HG03095 (cell line): Measurements from ENCODE around the gene CLEC11A.

Experiments used
- ATAC-seq: cut with Tn5 transposase; IDR thresholded peaks from one replicate; pipeline ENCODE4 v1.9.1; 2021; ENCODE audit warnings: moderate library complexity; ENCODE audit not compliant: unreplicated experiment

CLEC11A gene, protein sequence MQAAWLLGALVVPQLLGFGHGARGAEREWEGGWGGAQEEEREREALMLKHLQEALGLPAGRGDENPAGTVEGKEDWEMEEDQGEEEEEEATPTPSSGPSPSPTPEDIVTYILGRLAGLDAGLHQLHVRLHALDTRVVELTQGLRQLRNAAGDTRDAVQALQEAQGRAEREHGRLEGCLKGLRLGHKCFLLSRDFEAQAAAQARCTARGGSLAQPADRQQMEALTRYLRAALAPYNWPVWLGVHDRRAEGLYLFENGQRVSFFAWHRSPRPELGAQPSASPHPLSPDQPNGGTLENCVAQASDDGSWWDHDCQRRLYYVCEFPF

DNA sequence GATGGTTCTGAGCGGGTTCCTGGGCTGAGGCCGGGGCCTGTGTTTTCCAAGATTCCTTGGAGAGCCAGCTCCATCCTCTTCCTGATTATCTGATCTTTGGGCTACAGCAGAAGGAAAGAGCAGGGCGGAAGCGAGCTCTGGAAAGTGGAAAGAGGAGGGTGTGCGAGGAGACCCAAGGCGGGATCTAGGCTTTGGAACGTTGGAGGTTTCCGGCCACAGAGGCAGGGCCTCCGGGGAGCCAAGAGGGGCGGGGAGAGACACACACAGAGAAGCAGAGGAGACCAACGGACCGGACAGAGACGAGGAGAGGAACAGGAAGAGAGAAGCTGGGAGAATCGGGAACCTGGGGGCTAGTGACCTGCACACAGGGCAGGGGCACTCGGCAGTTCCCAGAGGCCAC is at the start of gene CLEC11A:
CLEC11A (plus strand) TSS at position 296 of the 400 bp plus-strand sequence. CDS start 162 bp downstream, outside the sequence.
- ATAC-seq: no peak

DNA sequence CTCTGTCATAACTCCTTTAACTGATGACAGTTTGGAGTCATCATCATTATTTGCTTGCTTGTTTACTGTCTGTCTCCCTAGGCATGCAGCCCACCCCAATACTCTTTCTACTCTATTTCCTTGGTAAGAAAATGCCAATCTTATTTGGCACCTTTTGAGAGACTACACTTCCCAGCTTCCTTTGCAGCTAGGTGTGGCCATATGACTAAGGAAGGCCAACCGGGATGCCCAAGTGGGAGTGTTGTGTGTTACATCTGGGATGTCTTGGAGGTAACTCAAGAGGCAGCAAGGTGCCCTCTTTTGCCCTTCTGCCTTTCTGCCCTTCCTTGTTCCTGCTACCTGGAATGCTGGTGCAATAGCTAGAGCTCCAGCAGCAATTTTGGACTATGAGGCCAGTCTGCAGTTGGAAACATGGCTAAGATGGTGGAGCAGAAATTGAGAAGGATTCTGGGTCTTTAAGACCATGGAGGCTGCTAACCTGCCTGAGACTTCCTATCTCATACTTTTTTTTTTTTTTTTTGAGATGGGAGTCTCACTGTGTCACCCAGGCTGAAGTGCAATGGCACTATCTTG is 46.5 kb upstream of the CLEC11A start:
- no peak for ATAC-seq

DNA sequence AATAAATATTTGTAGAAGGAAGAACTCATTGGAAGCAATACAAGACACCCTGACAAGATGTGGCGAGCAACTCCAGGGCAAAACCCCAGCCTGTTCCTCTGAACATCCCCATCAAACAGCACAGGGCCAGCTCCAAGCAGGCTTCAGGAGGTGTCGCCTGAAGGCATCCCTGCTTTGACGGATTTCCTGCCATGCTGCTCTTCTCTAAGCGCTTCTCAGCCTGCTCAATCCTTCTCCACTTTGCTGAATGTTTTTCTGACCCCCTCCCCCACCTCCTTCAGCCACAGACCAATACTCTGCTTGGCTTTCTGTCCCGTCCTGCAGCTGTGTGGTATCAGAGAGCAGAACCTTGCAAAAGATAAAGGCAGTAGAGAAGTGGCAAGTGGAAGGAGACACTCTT is 45.5 kb upstream of the CLEC11A start:
- no peak for ATAC-seq

DNA sequence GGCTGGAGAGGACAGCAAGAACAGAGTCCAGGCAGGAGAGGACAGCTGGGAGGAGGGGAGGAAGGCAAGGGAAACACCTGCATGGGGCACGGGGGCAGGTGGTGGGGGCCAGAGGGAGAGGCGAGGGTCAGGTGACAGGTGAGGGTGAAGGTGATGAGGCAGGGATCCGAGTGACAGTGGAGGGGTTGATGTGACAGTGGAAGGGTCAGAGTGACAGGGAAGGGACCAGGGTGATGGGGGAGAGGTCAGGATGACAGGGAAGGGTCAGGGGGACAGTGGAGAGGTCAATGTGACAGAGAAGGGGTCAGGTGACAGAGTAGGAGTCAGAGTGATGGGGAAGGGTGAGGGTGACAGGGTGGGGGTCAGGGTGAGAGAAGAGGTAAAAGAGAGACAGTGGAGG is 44.8 kb upstream of the CLEC11A start:
- ATAC-seq: no peak

DNA sequence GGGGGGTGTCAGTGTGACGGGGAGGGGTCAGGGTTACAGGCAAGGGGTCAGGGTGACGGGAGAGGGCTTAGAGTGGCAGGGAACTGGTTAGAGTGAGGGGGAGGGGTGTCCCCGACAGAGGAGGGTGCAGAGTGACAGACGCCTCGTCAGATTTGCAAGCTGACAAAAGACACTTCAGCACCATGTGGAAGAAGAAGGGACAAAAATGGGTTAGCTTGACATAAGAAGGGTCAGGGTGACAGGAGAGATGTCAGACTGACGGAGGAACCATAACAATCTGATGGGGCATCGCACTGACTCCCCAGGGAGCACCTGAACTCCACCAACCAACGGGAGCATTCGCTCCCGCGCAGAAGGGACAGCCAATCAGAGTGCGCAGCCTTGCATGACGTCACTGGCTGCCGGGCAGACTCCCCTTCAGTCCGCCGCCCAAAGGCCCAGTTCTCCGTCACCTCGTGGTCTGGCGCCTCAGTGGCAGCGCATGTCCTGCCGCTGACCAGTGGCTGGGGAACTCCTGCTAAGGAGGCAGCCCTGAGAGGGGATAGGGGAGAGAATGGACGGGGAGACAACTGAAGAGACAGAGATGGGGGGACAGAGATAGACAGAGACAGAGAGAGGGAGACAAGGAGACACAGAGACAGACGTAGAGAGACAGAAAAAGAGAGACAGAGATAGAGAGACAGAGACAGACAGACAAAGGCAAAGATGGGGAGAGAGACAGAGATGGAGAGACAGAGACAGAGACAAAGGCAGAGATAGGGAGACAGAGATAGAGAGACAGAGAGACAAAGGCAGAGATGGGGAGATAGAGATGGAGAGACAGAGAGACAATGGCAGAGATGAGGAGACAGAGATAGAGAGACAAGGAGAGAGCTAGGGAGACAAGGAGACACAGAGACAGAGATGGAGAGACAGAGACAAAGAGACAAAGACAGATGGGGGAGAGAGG is 43.7 kb upstream of the CLEC11A start:
- ATAC-seq: no peak

DNA sequence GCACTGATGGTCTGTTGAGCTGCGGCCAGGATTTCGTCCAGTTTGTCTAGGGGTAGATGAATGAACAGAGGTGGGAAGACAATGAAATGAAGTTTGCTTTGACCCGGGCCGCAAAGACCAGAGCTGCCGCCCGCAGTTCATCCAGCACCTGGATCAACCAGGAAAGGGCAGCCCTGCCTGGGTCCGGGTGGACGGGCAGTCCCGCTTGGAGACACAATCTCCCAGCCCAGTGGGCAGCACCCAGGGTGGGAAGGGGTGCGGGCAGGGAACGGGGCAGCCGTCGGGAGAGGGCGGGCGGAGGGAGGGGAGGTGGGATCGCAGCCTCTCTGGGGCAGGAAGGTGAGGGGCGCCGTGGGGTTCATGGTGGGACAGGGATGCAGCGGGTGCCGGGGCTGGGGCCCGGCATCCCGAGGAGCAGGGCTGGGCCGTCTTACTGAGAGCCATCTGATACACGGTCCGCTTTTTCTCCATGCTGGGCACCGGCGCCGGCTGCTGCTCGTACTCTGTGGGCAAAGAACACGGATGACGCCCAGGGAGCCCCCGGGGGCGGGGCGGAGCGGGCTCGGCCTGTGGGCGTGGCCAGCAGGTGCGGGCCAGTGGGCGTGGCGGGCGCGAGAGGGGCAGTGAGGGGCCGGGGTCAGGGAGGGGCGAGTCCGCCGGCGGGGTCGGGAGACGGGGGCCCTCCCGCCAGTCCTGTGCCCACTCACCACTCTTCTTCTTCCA is 36.7 kb upstream of the CLEC11A start:
- no peak for ATAC-seq

DNA sequence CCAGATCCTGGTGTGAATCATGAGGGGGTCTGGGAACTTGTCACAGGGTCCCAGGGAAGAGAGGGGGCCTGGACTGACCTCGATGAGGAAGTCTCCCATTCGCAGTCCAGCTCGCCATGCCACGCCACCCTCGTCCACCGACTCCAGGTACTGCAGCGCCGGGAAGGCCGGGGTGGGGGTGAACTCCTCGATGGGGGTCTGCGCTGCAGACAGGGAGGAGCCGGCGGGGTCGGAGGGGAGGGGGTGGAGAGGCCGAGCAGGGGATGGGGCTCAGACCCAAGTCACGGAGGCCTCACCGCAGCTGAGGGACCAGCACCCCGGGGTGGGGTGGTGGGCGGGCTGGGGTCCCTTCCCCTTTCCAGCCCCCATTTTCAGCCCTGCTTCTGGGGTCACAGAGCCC is 34.4 kb upstream of the CLEC11A start:
- ATAC-seq: no peak

DNA sequence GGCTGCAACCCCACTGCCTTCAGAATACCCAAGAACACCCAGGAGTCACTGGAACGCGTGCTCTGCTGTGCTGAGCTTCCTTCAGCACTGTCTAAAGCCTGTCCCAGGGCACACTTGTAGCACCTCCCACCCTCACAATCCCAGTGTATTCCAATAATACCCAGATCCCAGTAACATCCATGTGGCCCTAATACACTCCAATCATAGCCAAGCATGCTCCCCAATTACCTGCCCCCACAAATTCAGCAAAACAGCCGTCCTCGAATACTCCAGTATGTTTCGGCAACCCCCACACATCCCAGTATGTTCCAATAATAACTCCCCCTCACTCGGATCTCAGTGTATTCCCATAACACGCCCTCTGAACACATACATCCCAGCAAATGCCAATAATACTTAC is 32.7 kb upstream of the CLEC11A start:
- no peak for ATAC-seq

DNA sequence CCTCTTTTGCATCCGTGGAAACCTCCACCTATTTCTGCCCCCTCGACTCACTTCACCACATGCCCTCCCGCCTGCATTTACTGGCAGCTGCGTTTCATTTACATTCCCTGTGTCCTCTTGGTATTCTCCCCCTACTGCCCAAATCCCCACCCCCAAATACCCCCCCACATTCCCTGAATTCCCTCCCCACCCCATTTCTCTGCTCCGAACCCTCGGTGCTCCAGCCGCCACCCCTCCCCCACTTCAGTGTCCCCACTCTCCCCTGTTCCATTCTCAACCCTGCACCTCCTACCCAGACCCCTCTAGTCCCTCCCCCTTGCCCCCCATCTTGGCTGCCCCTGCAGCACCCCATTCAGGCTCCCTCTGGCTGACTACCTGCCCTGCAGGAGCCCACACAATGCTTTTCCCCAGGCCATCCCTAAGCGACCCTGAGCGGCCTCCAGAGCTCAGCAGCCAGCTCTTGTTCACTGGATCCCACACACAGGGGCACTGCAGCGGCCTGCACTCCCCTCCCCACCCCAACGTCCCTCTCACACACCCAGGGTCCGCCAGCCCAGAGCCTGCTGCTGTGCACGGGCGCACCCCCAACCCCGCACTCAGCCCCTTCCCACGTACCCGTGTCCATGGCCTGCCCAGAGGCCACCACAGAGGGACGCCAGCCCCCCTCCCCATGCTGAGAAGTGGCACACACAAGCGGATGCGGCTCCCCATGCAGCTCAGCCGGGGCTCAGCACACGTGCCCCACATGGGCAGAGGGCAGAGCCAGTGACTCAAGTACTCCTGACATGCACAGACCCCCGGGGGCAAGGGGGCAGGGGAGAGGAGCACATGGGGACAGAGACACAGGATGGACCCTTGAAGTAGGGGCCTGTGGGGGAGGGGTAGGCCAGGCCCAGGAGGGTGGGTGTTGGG is 29.8 kb upstream of the CLEC11A start:
- no peak for ATAC-seq

DNA sequence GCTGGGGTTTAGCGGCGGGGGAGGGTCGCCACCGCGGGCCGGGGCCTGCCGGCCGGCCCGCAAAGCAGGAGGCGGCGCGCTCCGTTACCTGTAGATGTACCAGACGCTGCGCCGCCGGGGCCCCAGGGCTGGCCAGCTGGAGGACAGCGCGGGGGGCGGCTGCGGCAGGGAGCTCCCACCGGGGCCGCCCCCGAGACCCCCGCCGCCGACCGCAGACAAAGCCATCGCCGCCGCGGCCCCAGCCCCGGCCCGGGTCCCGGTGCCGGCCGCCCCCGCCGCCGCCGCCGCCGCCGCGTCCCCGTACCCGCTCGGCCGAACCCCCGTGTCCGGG is 28.4 kb upstream of the CLEC11A start:
- no peak for ATAC-seq

DNA sequence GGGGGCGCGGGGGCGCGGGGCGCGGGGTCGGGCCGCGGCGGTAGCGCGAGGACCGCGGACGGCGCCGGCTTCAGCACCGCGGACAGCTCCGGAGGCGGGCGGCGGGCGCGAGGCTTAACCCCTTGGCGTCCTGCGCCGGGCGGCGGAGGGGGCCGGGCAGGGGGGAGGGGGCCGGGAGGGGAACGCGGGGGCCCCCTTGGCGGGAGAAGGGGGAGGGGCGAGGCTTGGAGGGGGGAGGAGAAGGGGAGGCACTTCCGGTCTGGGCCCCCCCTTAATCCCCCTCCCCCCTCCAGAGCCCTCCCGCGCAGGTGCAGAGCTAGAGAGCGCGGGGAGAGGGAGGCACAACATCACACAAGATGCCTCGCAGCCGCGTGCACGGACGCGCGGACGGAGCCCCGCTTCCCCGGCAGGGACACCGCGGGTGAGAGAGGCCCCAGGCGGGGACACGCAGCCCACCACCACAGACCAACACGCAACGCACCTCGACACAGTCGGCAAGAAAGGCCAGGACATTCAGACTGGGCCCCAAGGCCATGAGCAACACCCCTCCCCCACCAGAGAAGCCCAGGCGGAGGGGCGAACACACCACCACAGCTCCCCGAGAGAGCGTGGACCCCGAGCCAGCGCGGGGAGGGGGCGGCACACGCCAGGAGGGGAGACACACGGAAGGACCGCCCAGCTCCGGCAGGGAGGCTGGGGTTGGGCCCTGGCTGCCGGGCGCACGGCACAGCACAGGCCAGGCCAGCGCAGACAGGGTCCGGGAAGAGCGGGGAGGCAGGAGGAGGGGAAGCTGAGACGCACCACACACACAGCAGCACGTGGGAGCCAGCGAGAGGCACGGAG is 27.7 kb upstream of the CLEC11A start:
- ATAC-seq: no peak

DNA sequence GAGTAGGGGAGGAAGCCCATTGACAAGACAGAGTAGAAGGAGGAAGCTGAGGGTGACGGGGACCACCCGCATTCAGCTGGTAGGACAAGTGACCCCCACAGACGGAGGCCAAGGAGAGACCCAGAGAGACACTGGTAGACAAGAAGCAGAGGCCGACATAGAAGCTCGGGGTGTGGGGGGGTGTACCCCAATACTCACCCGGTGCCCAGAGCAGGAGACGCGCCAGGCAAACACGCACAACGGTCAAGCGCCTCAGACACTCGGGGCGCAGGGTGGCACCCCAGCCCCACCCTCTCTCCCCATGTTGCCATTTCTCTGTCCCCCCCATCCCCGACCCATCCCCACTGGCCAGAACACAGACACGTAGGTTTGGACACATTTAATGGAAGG is 27.1 kb upstream of the CLEC11A start:
- ATAC-seq: no peak

DNA sequence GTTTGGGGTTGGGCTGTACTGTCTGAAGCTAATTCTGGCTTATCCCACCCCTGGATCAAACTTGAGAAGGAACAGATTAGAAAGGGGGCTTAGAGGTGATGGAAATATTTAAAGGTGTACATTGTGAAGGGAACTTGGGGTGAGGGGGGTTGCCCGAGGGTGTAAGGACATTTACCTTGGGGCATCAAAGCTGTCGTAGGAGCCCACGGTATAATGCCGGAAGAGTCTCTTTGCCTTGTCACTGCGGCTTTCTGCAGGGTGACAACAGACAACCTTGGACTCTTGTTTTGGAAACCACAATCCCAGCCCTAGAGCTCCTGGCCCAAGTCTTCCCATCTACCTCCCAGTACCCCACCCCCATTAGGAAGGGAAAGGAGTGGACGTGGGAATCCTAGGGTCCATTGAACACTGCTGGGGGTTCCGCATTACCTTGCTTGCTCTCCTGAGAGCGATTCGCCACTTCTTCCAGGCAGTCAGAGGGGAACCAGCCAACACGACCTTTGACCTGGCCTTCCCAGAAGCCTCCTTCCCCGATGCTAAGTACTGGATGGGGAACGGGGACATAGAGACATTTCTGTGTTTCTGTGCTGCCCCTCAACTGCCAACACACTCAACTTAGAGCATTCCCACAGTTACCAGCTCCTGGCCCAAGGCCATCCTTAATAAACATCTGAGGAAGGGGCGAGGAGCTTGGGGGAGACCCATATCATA is 25.6 kb upstream of the CLEC11A start:
- ATAC-seq: no peak

DNA sequence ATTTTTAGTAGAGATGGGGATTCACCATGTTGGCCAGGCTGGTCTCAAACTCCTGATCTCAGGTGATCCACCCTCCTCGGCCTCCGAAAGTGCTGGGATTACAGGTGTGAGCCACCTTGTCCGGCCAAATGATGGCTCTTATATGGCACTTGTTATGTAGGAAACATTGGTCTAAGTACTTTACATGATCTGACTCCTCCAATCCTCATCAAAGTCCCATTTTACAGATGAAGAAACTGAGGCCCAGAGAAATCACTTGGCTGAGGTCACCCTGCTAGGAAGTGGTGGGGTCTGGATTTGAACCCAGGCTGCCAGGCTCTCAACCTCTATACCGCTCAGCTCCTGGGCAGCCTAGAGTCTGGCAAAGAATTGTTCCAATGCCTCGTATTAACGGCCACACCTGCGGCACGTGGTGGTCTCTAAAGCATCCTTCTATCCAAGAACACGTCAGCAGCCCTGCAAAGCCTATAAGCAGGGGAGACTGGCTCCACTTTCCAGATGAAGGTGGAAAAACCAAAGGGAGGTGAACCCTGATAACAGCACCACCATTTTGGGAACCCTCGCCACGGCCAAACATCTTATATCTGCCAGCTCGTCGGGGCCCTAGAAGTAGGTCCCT is 21.7 kb upstream of the CLEC11A start:
- ATAC-seq: no peak

DNA sequence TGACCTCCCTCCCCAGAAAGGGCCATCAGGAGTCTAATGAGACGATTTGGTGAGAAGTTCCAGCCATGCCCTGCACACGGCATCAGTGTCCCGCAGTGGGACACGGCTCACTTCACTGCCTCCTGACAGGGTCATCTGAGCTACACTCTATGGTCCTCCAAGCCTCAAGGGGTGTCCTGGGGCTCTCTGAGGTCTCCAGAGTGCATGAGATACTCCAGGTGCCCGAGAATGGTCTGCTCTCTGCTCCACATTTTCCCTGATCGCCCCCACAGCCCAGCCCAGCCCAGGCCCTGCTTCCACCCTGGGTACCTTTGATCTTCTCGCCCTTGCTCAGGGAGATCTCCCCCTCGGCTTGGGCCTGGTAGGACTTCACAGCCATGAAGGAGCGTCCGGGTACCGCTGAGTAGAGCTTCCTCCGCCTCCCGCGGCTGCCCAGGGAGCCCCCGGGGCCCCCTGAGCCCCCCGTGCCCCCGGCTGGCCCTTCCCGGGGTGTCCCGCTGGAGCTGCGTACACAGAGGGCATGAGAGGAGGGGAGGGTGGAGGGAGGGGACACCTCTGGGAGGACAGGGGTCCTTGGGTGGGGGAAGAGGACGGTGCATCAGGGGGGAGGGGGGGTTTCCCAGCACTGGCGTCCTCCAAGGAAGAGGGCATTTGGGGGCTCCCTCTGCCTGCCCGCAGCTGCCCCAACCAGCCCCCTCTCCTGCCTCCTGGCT is 20.9 kb upstream of the CLEC11A start:
- no peak for ATAC-seq

DNA sequence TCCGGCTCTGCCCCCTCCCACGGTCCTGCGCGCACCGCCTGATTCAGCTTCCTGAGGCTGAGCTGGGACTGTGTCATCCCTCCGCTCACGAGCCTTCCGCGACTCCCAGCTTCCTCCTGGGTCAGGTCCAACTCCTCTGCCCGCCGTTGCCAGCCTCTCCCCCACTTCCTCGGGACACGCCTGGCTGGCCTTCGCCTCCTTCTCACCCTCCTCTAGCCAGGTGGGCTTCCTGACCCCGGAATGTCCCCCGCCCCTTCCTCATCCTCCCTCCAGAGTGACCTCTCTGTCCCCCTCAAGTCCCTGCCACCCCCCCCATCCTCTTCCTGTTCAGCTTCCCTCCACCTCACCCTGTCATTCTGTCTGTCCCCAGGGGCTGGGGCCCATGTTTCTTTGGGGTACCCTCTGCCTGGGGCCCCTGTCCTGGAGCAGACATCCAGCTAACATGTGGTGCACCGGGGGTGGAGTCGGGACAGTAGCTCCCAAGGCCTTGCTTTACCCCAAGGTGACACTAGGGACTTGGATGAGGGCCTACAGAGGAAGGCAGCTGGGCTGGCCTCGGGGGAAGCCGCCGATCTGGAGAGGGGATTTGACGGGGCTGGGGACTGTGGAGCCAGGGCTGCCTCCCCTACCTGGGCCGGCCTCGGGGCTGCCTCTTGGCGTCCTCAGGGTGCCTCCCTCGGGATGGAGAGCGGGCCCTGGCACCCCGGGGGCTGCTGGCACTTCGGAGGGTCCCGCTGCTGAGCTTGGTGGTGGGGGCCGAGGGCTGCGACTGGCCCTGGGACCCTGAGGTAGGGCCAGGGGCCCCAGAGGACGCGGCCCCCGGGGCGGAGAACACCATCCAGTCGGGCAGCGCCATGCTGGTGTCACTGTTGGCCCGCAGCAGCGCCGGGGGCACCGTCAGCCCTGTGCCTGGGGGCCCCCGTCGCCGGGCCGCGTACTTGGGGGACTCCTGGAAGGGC is 20.0 kb upstream of the CLEC11A start:
- ATAC-seq: no peak
